Brain pericyte (primary cell): ENCODE measurements around the gene TREX2.
"Not testable (repeated sequence)": the region's sequence is repeated elsewhere in the genome, so short reads cannot be mapped to it uniquely, and the experiment has no call there.

Experiments
- DNase-seq: peaks from one replicate; pipeline ENCODE4 v3.0.0-alpha.2; 2012; ENCODE audit warnings: low read depth, low spot score

Gene TREX2

GRCh38 chrX:153408871-153409351 lies 36.9 kb downstream of the TREX2 start:
- no peak for DNase-seq

DNA sequence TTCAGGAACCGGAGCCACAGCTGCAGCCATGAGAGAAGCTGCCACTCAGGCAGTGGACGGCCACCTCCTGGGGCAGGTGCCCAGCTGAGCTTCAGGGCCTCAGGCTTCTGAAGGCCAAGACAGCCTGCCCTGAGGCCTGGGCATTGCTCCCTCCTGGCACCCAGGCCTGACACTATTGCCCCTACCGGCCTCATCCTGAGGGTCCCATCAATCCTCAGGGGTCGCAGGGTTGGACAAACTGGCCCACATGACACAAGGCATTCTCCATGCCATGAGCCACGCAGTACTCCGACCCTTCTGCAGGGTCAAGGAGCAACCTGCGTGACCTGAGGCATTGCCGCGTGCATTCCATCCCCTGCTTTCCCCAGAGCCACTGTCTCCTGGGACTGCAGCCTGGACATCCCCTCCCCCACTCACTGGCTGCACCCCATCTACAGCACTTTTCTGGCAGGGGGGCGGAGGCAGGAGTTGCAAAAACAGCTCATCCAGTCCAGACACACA lies 37.6 kb downstream of the TREX2 start:
- no peak for DNase-seq

GRCh38 chrX:153407736-153408135 lies 38.1 kb downstream of the TREX2 start:
- no peak for DNase-seq

- no peak for DNase-seq
These were observed 39.0 kb downstream of the TREX2 start for GRCh38 chrX:153406903-153407302.

DNA sequence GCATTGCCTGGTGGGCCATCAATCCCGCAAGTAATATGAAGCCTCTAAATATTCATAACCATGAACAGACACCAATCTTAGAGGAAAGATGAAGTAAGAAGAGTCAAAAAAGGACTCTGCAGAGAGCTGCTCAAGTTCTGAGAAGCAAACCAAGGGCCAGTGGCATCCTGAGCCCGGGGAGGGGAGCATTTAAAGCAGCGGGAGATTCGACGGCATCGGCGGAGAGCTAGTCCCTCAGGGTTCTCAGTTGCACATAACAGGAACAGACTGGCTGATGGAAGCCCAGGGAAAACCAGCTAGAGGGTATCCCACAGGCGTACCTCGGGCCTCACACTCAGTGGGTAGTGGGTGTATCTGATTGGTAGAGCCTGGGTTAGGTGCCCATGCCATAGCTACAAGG lies 39.8 kb downstream of the TREX2 start:
- DNase-seq, result no peak

DNA sequence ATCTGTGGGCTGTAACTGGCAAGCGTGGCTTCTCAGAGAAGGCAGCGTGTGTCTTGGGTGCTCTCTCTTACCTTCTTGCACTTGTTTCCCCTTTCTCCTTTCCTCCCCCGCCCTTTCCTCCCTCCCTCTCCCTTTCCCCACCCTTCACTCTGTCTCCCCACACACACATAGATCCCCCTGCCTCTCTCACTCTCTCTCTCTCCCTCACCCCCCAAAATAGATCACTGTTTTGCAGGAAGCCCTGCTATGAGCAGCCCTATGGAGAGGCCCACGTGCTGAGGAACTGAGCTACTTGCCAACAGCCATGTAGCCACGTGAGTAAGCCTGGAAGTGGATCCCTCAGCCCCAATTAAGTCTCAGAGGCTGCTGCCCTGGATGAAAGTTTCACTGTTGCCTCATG lies 40.4 kb downstream of the TREX2 start:
- DNase-seq, result no peak

DNA sequence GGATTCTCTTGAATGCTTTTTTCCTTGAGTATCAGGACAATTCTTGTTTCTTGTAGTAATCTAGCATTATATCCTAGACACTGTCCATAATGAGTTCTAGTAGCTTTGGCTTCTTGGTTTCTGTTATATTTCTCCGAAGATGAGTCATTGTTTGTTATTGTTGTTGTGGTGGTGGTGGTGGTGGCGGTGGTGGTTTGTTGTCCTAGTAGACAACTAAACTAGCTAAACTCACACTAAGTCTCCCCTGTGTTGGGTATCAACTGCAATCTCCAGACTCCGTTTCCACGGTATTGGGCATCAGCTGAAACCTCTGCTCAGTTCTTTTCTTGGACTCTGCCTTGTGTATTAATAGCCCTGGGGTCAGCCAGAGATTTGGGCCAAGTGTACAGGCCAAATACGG lies 41.5 kb downstream of the TREX2 start:
- DNase-seq, result not testable (repeated sequence)

DNA sequence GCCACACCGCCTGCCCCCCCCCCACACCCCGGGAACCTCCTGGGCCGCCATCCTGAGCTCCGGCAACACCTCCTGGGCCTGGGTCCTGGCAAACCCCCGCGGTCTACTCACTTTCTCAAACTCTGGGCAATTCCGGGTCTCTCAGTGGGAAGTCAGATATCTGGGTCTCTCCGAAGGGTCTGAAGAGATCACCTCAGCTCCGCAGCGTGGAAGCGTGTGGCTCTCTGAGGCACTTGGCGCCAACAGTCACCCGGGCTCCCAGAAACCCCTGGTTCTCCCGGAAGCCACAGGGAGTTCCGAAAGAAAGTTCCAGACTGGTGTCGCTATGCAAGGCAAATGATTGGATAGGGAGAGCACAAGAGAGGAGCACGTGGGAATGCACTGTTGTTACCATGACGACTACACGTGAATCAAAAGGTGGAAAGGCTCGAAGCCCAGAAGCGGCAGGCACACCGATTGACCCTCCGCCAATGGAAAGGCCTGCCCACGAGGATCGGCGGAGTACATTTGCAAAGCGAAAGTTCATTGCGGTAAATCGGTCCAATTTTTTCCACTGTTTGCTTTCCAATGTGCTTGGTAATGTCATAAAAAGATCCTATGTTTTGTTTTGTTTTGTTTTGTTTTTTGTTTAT lies 44.6 kb downstream of the TREX2 start, which contains the start of gene PNMA6E:
PNMA6E (minus strand) TSS at position 218 of the 632 bp plus-strand sequence. CDS start 2,501 bp downstream, outside the sequence.
- DNase-seq, result no peak

DNA sequence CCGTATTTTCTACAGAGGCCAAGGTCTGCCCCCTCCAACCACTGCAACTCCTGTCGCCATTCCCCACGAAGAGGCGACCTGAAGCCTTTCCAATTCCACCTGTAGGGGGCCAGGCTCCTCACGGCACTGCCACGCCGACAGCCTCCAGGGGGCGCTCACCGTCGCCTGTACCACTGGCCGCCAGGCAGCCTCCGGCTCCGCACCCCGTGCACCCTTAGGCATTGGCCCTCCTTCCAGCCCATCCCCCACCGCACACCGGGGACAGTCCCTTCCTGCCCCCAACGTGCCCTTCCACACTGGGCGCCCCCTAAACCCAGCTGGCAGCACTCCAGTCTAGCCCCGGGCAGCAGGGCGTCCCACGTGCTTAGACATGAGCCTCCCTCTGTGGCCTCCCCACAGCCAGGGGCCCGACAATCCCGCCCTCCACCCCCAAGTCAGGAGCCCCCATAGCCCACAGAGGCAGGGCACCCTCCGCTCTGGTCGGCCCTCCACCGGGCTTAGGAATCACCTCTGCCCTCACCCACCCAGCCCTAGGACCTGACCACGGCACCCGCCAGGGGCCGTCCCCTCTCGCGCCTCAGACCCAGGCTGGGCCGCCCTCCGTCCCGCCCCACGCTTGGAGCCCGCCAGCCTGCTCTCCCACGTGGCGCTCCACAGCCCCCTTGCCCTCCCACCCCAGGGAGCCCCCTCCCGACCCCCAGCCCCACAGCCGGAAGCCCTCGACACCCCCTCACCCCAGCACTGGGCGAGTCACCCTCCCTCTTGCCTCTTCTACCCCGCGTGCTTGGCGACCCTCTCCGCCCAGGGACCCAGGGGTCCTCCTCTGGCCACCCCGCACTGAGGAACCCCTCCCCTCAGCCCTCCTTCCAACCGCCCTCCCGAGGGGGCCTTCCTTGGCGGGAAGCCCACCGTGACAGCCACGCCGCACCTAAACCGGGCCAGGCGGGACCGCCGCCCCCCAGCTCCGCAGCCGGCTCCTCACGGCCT lies 45.4 kb downstream of the TREX2 start:
- DNase-seq, result no peak

- DNase-seq, result no peak
These were observed 47.4 kb downstream of the TREX2 start for GRCh38 chrX:153398275-153398960.

DNA sequence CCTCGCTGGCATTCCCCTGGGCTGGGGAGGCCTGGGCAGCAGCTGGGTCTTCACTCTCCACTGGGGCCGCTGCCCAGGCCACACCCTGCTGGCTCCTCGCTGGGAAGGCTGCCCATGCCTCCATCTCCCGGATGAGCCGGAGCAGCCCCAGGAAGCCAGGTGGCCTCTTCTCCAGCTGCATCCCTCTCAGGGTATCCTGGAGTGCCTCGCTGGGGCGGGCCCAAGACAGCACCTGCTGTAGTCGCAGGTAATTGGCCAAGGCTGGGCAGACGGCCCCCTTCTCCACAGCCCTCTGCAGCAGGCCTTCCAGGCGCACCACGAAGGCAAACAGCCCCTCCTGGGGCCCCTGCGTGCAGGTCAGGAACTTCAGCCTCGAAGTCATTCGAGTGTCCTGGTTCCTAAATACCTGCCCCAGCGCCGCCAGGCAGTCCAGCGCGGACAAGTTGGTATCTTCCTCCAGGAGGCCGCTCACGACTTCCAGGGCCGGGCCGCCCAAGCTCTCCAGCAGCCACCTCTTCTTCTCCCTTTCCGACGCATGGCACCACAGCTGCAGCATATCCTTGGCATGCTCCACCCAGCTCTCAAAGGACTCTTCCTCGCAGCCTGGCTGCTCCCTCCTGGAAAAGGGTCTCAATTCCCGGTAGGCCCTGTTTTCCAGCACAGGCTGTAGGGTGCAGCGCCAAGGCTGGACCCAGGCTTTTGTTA lies 48.4 kb downstream of the TREX2 start:
- no peak for DNase-seq

- no peak for DNase-seq
These were observed 49.3 kb downstream of the TREX2 start for GRCh38 chrX:153396320-153397195.

GRCh38 chrX:153395613-153396319 lies 50.1 kb downstream of the TREX2 start:
- no peak for DNase-seq

- no peak for DNase-seq
These were observed 51.2 kb downstream of the TREX2 start for GRCh38 chrX:153394612-153395011.
